Nucleus accumbens (tissue), 56 donors: ENCODE data around the gene HSPG2.
"Not testable (repeated sequence)": the region's sequence is repeated elsewhere in the genome, so short reads cannot be mapped to it uniquely, and the experiment has no call there.

ENCODE experiments used
- DNase-seq, 56 donors: peaks; one replicate each; lab custom pipeline; 2025; lab: John Stamatoyannopoulos, UW

The HSPG2 gene

DNA sequence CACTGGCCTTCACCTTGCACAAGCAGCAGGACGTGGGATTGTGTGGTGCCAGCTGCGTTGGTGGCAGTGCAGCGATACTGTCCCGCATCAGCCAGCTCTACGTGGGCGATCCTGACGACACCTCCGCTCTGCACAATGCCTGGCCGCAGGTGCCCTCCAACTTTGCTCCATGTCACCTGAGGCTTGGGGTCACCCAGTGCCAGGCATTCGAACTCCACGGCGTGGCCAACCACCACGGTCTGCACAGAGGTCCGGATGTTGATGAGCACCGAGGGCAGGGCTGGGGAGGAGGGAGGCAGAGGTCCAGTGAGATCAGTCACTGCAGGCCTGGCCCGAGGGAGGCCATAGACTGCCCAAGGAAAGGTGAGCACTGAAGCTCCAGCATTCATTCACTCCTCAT lies 102.4 kb downstream of the HSPG2 start:
- DNase-seq, result no peak

DNA sequence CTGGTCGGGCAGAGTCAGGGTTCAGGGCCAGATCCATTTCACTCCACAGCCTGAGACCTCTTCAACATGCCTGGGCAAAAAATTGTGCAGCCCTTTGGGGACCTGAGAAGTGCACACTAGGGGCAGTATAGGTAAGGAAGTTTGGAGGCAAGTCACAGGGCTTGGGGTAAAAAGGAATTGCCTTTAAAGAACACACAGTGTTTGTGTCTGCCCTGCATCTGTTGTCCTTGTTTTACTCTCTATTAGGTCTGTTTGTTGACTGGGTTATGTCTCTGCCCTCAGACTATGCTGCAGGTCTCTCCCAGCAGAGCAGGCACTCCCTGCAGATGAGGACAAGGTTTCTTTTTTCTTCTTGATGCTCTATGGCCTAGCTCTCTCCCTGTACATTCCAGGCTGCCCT lies 103.0 kb downstream of the HSPG2 start:
- no peak for DNase-seq

DNA sequence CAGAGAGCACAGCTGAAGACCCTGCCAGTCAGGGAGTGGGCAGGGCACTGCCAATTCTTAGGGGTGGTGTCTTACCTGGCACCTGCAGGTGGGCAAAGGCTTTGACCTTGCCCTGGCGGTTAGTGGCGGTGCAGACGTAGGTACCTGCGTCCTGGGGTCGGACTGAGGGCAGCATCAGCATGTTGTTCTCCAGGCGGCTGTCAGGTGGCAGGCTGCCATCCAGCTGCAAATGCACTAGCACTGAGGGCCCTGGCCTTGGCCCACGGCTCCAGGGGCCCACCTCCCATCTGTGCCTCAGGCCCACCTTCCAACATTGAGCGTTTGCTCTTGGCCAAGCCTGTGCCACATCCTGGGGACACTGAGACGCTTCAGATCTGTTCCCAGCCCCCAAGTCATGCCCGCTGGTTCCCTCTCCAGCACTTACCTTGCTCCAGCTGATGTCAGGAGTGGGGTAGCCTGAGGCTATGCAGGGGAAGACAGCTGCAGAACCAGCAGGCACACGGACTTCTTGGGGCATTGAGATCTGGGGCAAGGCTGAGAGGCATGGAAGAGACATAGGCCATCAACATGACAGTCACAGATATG lies 103.6 kb downstream of the HSPG2 start:
- no peak for DNase-seq

DNA sequence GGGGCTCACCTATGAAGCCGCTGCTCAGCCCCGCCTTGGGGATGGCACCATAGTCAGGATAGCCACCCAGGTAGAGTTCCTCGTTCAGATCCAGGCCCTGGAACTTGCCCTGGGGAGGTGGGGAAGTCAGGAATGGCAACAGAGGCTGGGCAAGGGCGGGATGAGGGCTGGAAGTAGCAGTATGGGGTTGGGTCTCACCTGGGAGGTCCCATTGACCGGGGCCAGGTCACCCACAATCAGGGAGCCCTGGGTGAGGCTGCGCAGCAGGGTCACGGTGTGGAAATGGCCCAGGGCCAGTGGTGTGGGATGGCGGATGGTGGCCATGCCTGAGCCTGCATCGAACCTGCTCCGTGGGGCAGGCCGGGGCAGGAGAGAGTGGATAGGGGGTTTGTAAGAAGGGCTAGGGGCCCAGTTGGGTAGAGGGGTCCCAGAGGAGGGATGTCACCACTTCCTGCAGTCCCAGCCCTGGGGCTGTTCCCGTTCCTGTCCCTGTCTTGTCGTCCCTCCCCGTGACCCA lies 105.6 kb downstream of the HSPG2 start:
- DNase-seq, result no peak

DNA sequence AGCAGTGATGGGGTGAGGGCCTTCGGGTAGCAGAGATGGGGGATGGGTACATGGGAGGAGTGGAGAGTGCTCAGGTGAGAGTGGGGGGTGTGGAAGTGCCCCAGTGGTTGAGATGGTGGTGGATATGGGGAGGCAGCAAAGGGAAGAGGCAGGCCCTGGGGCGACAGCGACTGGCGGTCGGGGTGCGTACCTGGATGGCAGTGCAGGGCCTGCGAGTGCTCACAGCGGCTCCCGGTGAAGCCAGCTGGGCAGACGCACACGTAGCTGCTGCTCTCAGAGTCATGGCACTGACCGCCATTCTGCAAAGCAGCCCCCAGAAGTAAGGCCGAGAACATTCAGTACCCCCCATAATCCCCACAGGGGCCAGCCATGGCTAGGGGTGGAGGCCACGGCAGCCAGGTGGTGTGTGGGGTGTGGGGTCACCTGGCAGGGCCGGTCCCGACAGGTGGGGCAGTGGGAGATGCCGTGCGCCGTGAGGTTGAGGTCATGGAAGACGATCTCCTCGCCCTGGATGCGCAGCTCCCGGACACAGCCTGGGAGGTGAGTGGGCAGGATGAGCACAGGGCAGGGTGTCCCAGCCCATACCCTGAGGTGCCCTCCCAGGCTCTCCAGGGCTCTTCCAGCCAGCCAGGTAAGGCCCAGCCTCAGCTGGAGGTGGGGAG lies 106.2 kb downstream of the HSPG2 start:
- no peak for DNase-seq

DNA sequence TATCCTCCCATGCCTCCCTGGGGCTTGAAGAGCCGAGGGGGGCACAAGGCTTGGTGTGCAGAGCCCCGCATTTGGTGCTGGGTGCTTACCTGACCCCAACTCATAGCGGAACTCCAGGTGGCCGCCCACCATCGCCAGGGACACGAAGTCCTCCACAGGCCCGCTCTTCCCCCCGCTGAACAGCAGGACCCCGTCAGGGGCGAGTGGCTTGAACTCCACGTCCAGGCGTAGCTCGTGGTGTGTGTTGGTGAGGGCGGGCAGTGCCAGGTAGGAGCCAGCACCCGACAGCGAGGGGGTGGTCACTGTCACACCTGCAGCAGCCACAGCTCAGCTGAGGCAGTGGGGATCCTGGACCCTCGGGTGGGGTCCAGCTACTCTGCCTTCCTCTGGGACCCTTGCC lies 107.8 kb downstream of the HSPG2 start:
- DNase-seq, result no peak

DNA sequence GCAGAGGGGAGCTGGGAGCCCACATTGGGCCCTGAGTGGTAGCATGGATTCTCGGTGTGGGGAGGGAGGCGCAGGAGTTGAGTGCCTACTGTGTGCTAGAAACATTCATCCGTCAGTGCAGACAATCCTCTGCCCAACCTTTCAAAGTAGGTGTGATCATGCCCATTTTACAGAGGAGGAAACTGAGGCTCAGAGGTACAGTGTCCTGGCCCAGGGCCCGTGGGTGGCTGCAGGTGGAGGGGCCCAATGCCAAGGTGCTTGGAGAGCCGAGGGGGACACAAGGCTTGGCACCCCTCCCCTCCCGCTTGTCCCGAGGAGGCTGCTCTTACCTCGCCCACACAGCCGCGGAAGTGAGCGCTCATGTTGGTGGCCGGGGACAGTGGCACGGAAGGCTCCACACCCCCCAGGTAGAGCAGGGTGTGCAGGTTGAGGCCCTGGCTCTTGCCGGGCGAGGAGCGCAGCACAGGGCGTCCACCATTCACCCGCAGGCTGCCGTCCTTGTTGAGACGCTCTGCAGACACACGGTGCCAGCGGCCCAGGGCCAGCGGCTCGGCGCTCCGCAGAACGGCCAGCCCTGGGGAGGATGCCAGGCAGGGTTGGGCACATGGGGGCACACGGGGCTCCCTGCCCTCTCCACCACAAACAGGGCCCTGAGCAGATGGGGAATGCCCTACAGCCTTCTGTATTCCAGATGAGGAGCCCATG lies 108.5 kb downstream of the HSPG2 start:
- no peak for DNase-seq

DNA sequence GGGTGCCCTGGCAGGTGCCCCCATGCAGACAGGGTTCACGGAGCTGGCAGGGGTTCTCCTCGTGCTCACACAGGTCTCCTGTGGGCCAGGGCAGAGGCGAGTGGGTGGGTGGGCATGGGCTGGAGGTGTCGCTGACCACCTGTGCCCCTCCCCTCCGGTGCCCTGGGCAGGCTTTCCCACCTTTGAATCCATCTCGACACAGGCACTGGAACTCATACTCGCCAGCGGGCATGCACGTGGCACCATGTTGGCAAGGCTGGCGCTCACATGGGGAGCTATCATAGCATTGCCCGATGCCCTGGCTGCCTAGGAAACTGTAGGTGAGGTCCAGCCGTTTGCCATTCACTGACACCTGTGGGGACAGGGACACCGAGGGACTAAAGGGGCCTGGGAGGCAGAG lies 109.0 kb downstream of the HSPG2 start:
- no peak for DNase-seq

DNA sequence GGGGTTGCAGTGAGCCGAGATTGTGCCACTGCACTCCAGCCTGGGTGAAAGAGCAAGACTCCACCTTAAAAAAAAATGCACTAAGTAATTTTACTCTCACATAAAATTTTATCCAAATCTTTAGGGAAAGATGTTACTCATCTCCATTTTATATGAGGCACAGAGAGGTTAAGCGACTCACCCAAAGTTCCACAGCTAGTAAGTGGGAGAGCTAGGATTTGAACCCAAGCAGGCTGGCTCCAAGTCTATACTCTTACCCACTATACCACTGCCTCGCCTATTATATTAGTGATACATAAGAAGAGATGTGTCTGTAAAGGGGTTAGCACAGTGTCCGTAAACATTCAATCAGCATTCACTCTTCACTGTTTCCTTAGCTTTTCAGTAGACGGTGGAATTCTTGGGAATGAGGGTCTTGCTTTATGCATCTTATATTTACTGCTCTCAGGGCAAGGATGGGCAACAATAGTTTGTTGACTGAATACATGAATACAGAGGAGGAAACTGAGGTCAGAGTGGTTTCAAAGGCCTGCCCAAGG lies 109.9 kb downstream of the HSPG2 start:
- DNase-seq, result no peak

DNA sequence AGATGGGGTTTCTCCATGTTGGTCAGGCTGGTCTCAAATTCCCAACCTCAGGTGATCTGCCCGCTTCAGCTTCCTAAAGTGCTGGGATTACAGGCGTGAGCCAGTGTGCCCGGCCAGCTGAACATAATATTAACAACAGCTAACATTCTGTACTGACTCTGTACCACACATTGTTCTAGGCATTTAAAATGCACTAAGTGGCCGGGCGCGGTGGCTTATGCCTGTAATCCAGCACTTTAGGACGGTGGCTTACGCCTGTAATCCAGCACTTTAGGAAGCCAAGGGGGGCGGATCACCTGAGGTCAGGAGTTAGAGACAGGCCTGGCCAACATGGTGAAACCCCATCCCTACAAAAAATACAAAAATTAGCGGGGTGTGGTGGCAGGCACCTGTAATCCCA lies 110.4 kb downstream of the HSPG2 start:
- DNase-seq, result not testable (repeated sequence)

DNA sequence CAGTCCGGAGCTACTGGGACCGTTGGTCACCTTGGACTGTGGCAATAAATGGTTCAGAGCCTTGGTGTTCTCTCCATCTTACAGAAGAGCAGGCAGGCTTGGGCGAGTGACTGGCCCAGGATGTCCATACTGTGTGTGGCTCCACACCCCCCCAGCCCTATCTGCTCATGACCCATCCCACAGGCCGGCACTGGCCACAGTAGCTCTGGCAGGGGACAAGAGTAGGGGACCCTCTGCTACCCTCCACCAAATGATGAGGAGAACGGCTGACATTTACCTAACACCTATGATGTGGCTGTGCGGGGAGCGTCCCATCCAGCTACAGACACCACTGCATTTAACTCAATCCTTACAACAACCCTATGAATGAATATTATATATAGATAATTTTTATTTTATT lies 111.7 kb downstream of the HSPG2 start:
- DNase-seq, result no peak

DNA sequence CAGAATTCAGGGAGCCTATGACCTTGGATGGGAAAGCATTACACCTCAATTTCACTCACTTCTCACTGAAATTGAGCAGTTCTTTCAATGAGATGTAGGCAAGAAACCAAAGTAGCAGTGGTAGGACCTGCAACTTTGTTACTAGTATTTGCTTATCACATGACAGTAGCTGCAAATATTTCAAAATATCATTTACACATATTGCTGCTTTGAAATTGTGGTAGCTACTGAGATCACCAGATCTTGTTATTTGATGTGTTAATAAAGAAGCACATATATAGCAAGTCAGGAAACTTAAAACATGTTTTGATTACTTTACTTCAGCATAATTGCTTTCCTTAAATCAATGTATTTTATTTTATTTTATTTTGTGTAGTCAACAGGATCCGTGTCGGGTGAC lies 112.2 kb downstream of the HSPG2 start:
- DNase-seq, result no peak

DNA sequence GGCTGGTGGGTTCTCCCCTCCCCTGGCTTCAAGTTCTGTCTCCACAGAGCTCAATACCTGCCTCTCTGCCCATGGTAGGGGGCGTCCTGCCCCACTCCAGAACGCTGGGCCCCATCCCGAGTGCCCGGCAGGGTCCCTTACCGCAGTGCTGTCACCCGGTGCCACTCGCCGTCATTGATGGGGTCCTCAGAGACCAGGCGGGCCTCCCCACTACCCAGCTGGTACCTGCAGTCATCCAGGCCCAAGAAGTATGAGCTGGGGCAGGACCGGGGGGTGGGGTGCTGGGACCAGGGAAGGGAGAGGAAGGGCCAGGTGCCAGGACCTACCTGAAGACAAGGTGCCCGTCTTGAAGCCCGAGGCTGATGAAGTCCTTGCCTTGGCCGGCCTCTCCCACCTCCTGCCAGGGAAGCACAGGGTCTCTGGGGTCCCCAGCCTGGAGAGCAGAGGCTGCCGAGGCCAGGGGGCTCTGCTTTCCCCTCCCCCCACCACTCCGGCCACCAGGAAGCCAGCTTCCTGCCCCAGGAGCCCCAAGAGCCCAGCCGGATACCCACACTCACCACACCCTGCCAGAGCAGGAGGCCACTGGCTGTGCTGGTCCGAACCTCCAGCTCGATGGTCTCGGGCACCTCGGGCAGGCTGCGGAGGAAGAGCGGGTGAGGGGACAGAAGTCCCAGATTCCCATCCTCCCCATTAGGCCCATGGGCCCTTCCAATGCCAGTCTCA lies 113.0 kb downstream of the HSPG2 start:
- DNase-seq, result no peak

DNA sequence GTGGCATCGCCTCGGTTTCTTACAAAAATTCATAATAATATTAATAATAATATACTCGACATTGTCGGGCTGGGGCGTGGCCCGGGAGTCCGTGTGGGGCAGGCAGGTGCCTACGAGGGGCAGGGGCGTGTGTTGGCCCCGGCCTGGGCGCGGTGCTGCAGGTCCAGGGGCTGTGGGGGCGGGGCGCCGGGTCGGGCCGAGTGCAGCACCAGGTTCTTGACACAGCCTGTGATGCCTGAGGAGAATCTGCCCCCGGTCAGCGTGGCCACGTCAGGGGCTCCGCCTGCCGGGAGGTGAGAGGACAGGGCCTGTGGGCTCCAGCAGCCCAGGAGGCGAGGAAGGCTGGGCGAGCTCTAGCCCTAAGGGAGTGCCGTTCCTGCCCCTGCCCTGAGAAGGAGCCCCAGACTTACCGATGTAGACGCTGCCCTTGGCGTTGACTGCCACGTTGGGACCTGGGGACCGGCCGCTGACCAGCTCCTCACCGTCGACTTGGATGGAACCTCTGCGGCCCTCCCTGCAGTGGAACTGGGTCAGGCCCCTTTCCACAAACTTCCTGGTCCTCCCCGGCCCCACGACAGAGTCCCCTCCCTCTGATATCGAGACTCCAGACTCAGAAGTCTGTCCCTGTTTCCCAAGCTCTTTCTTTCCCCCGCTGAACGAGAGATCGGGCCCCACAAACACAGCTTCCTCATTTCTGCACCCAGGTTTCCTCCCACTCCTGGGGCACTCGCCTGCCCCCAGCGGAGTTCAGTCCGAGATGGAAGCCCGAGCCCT lies 113.7 kb downstream of the HSPG2 start:
- no peak for DNase-seq

DNA sequence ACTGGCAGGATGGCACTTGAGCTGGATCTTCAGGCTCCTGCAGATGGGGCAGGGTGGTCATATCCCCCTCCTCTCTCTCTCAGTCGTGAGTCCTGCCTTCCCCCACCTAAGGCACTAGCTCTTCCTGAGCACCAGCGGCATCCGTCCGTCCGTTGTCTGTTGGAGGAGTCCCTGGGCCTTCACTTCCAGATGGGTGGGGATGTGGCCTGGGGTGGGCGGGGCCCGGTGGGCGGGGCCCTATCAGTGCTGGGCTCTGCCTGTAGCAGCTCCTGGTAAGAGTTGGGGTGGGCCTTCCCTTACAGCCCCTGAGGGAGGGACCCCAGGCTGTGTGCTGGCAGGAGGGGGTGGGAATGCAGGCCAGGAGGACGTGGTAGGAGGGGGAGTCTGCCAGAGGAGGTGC lies 114.8 kb downstream of the HSPG2 start:
- DNase-seq, result no peak

DNA sequence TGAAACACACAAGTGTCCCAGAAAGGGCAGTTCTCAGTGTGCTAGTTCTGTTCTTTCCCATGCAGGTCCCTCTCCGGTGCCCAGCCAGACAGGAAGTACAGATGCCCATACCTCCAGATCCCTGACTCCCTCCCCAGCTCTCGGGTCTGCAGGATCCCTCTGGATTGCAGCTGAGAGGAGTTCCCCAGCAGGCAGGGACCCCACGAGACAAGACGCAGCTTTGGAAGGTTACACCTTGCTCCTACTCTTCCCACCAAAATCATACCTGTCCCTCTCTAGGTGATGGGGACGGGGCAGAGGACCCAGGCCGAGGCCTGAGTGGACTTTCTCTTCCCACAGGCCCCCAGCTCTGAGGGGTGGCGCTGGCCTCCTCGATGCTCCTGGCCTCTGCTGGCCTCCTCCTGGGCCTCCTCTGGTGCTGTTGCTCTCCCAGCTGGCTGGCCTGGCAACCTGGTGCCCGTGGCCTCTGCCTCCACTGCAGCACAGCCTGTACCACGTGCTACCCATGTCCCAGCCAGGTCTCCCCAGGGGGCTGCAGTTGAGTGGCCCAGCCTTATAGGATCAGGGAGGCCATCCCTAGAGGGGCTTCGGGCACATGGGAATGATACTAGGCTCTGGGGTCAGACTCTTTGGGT lies 115.6 kb downstream of the HSPG2 start:
- no peak for DNase-seq

DNA sequence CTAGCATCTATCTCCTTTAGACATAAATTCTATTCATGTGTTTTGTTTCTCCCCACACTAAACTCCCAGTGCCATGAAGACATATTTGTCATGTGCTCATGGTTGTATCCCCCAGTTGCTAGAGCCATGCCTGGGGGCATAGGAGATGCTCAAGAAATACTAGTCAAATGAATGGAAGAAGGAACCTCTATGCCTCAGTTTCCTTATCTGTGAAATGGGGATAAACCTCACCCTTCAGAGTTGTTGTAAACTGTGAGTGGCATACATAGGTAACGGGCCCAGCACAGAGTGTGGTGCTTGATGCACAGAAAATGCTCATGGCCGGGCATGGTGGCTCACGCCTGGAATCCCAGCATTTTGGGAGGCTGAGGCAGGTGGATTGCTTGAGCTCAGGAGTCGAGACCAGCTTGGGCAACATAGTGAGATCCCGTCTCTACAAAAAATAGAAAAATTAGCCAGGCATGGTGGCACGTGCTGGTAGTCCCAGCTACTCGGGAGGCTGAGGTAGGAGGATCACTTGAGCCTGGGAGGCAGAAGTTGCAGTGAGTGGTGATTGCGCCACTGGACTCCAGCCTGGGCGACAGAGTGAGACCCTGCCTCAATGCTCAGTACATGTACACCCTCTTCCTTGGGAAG lies 116.4 kb downstream of the HSPG2 start:
- DNase-seq, result no peak

DNA sequence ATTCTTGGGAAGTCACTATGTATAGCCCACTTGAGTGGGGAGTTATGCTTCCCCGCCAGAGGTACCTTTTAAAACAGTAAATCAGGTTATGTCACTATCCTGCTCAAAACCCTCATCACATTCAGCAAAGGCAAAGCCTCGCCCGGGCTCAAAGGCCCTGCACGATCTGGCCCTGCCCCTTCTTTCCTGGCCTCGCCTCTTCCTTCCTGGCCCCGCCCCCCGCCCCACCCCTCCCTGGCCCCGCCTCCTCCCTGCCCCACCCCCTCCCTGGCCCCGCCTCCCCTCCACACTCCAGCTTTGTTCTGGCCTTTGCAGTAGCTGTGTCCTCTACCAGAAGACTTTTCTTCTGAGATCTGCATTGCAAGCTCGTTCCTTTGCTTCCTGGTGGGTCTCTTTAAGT lies 118.5 kb downstream of the HSPG2 start:
- no peak for DNase-seq

DNA sequence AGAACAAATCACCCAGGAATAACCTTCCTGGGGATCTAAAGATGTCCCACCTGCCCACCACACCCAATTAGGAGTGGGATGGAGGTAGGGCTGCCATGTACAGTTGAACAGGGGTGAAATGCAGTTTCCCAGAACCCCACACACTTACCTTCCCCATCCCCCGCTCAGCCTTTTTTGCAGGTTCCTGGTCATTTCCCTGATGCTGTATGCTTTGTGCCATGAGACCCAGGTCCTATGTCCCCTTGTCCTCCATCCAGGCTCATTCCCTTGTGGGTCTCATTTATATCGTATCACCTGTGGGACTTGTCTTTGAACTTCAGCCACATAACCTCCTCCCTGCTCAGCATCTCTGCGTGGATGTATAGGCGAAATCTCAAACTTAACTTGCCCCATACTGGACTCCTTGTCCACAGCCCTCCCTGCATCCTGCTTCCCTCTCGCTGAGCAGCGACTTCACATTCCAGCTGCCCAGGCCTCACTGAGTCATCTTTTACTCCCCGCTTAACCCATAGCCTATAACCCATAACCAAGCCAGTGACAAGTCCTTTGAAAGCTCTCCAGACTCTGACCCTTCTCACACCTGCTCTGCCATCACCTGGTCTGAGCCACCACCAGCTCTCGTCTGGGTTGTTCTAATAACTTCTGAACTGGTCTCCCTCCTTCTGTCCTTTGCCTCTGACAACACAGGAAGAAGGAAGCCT lies 120.4 kb downstream of the HSPG2 start:
- no peak for DNase-seq
